OCI-LY3 (cell line): ENCODE measurements around the gene NR6A1.

Source experiments
- CTCF ChIP-seq: fragments of 200-600, 300-600 bp; sonication (generic); IDR thresholded peaks from 2 replicates; pipeline ENCODE4 v1.5.1; 2014; ENCODE audit warnings: antibody characterized with exemption, low read length, low read depth
- EZH2phosphoT487 ChIP-seq: fragments of 200-600 bp; shearing (Covaris generic); IDR thresholded peaks from 2 replicates; pipeline ENCODE4 v1.6.1; 2018; ENCODE audit warnings: antibody characterized with exemption, mixed run types, low read depth

GRCh38 chr9:124486778-124487259 is 284.3 kb downstream of the NR6A1 start:
- TF ChIP-seq CTCF (no peak), EZH2phosphoT487 (no peak)
